ENCODE results near the gene GPC1.

- TF ChIP-seq RARB (CRISPR knock-in tag; IDR thresholded peaks at IDR 0.05): no peak
- no peak for TF ChIP-seq PATZ1 (CRISPR knock-in tag; IDR thresholded peaks at IDR 0.05; ENCODE audit: borderline replicate concordance)
- no peak for TF ChIP-seq ARNTL (CRISPR knock-in tag; IDR thresholded peaks at IDR 0.05; ENCODE audit: borderline replicate concordance, low read depth)
- no peak for TF ChIP-seq ESRRG (CRISPR knock-in tag; IDR thresholded peaks at IDR 0.05)
- TF ChIP-seq ZFP30 (CRISPR knock-in tag; IDR thresholded peaks at IDR 0.05): no peak
- TF ChIP-seq ZNF565 (CRISPR knock-in tag; conservative IDR thresholded peaks at IDR 0.05; ENCODE audit: low read depth): no peak
- no peak for TF ChIP-seq TSHZ2 (CRISPR knock-in tag; IDR thresholded peaks at IDR 0.05)
- TF ChIP-seq CSDC2 (CRISPR knock-in tag; IDR thresholded peaks at IDR 0.05): no peak
- TF ChIP-seq ZNF8 (CRISPR knock-in tag; IDR thresholded peaks at IDR 0.05): no peak
Measured at GRCh38 chr2:240404174-240404852, 31.1 kb upstream of the GPC1 start.
